Measurements from ENCODE around the gene STX8.

STX8 gene

GRCh38 chr17:9294661-9295210 is 280.9 kb downstream of the STX8 start:
- DNase-seq (ENCODE audit: low spot score): no peak

- no peak for DNase-seq (ENCODE audit: low spot score)
Measured at GRCh38 chr17:9292561-9292941, 283.1 kb downstream of the STX8 start.

- DNase-seq (ENCODE audit: low spot score): peak; percentile 34
Measured at GRCh38 chr17:9291912-9292560, 283.6 kb downstream of the STX8 start.

- no peak for DNase-seq (ENCODE audit: low spot score)
Measured at GRCh38 chr17:9290226-9290613, 285.4 kb downstream of the STX8 start.

- DNase-seq (ENCODE audit: low spot score): no peak
Measured at GRCh38 chr17:9287306-9287705, 288.3 kb downstream of the STX8 start.

- no peak for DNase-seq (ENCODE audit: low spot score)
Measured at GRCh38 chr17:9286434-9286833, 289.2 kb downstream of the STX8 start.

- DNase-seq (ENCODE audit: low spot score): no peak
Measured at GRCh38 chr17:9285602-9286427, 289.8 kb downstream of the STX8 start.

- no peak for DNase-seq (ENCODE audit: low spot score)
Measured at GRCh38 chr17:9284884-9285283, 290.7 kb downstream of the STX8 start.

GRCh38 chr17:9283909-9284308 is 291.7 kb downstream of the STX8 start:
- no peak for DNase-seq (ENCODE audit: low spot score)

- DNase-seq (ENCODE audit: low spot score): no peak
Measured at GRCh38 chr17:9279893-9280292, 295.7 kb downstream of the STX8 start.

- no peak for DNase-seq (ENCODE audit: low spot score)
Measured at GRCh38 chr17:9274973-9275372, 300.6 kb downstream of the STX8 start.

GRCh38 chr17:9273428-9274391 is 301.9 kb downstream of the STX8 start:
- no peak for DNase-seq (ENCODE audit: low spot score)

GRCh38 chr17:9272501-9273200 is 303.0 kb downstream of the STX8 start:
- DNase-seq (ENCODE audit: low spot score): no peak

- peak; percentile 94 for DNase-seq (ENCODE audit: low spot score)
Measured at GRCh38 chr17:9271989-9272388, 303.6 kb downstream of the STX8 start.

- DNase-seq (ENCODE audit: low spot score): no peak
Measured at GRCh38 chr17:9270921-9271320, 304.7 kb downstream of the STX8 start.

- DNase-seq (ENCODE audit: low spot score): no peak
Measured at GRCh38 chr17:9269350-9270035, 306.1 kb downstream of the STX8 start.

GRCh38 chr17:9268546-9268945 is 307.1 kb downstream of the STX8 start:
- DNase-seq (ENCODE audit: low spot score): no peak

- no peak for DNase-seq (ENCODE audit: low spot score)
Measured at GRCh38 chr17:9266697-9267117, 308.9 kb downstream of the STX8 start.

GRCh38 chr17:9266031-9266680 is 309.5 kb downstream of the STX8 start:
- DNase-seq (ENCODE audit: low spot score): no peak

Data from globus pallidus (tissue), 1 donor.